ENCODE measurements around the gene ZNF334. TPM values are rescaled to one million over a fixed set of nuclear protein-coding genes. Genes with fewer than 3 reads are reported as not detected.

Gene ZNF334
- polyA plus RNA-seq, 1 experiment: 4.0 TPM

DNA sequence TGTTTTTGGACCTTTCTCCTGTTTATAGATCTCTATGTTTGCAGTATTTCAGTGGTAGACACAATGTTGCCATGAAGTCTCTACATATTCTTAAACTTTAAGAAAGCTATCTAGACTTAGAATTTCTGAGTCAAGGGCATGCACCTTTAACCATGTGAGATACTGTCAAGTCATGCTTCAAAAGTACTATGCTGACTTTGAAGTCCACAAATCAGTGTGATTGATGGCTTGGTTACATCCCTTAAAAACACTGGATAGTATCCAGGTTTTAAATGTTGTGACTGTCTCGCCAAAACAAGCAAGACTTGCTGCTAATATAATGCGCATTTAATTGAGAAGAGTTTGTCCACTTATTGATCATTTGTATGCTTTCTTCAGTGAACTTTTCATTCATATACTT is 30.5 kb downstream of the ZNF334 start:
- Histone ChIP-seq H3K4me3 (ENCODE audit: low read depth, low read length) (no peak overlapping the region), H3K27ac (ENCODE audit: low read depth, low read length) (no peak overlapping the region), H3K27me3 (ENCODE audit: control insufficient read depth, insufficient read depth, low read length) (peaks cover 6% of the 10 kb centered on the region), H3K9me3 (ENCODE audit: control insufficient read depth, insufficient read depth, low read length) (no peaks in the 10 kb centered on the region)
- TF ChIP-seq, protein P1, sequence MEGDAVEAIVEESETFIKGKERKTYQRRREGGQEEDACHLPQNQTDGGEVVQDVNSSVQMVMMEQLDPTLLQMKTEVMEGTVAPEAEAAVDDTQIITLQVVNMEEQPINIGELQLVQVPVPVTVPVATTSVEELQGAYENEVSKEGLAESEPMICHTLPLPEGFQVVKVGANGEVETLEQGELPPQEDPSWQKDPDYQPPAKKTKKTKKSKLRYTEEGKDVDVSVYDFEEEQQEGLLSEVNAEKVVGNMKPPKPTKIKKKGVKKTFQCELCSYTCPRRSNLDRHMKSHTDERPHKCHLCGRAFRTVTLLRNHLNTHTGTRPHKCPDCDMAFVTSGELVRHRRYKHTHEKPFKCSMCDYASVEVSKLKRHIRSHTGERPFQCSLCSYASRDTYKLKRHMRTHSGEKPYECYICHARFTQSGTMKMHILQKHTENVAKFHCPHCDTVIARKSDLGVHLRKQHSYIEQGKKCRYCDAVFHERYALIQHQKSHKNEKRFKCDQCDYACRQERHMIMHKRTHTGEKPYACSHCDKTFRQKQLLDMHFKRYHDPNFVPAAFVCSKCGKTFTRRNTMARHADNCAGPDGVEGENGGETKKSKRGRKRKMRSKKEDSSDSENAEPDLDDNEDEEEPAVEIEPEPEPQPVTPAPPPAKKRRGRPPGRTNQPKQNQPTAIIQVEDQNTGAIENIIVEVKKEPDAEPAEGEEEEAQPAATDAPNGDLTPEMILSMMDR (IDR thresholded peaks at IDR 0.05; ENCODE audit: low read depth, low read length): no peak
- DNase-seq (ENCODE audit: low read depth, low spot score): no peak
- CTCF ChIA-PET: no interaction called here
- POLR2A ChIA-PET: no interaction called here

DNA sequence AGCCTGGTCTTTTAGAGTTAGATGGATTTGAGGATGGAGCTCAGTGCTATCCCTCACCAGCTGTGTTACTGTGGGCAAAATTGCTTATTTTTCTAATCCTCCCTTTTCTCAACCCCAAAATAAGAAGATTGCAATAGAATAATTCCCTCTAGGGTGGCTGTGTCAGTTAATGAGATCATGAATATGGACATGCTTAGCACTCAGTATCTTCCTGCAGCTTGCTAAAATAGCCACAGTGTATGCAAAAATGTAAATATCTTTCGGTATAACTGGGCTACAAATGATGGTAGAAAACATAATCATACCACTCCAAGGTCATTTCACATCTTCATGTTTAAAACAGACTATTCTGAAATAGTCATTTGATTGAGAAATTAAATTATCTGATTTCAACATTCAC is 35.7 kb downstream of the ZNF334 start:
- Histone ChIP-seq H3K9me3 (ENCODE audit: control insufficient read depth, insufficient read depth, low read length) (no peaks in the 10 kb centered on the region), H3K27ac (ENCODE audit: low read depth, low read length) (no peak overlapping the region), H3K27me3 (ENCODE audit: control insufficient read depth, insufficient read depth, low read length) (no peaks in the 10 kb centered on the region), H3K4me3 (ENCODE audit: low read depth, low read length) (no peak overlapping the region)
- no peak for DNase-seq (ENCODE audit: low read depth, low spot score)
- TF ChIP-seq, protein P1 (IDR thresholded peaks at IDR 0.05; ENCODE audit: low read depth, low read length): no peak
- CTCF ChIA-PET: no interaction called here
- POLR2A ChIA-PET: no interaction called here

DNA sequence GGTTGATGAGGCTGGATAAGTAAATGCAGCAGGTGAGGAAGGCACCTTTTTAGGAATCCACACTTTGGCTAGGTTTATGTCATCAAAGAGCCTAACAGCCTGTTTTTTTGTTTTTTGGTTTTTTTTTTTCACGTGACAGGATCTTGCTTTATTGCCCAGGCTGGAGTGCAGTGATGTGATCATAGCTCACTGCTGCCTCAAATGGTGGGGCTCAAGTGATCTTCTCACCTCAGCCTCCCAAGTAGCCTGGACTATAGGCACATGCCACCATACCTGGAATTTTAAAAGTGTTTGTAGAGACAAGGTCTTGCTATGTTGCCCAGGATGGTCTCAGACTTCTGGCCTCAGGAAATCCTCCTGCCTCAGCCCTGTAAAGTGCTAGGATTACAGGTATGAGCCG is 36.1 kb downstream of the ZNF334 start:
- Histone ChIP-seq H3K27me3 (ENCODE audit: control insufficient read depth, insufficient read depth, low read length) (peaks cover 2% of the 10 kb centered on the region), H3K4me3 (ENCODE audit: low read depth, low read length) (no peak overlapping the region), H3K9me3 (ENCODE audit: control insufficient read depth, insufficient read depth, low read length) (no peaks in the 10 kb centered on the region), H3K27ac (ENCODE audit: low read depth, low read length) (no peak overlapping the region)
- DNase-seq (ENCODE audit: low read depth, low spot score): no peak
- TF ChIP-seq, protein P1 (IDR thresholded peaks at IDR 0.05; ENCODE audit: low read depth, low read length): no peak
- CTCF ChIA-PET: no interaction called here
- POLR2A ChIA-PET: no interaction called here

DNA sequence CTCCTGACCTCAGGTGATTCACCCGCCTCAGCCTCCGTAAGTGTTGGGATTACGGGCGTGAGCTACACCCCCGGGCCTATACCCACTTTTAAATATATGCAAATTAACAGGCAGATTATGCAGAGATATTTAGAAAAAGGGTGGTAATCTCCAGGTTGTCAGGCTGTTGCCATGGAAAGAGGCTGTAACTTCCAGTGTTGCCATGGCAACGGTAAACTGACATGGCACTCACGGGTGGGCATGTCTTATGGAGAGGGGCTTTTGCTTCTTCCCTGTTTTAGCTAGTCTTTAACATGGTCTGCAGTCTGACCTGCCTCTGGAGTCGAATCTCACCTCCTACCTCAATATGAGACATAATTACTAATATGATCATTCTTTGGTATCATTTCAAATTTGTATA is 44.9 kb downstream of the ZNF334 start:
- ChIA-PET POLR2A (no interaction called here), CTCF (no interaction called here)
- DNase-seq (ENCODE audit: low read depth, low spot score): no peak
- H3K4me3 ChIP-seq (ENCODE audit: low read depth, low read length): no peak overlapping the region
- H3K27me3 ChIP-seq (ENCODE audit: control insufficient read depth, insufficient read depth, low read length): peaks cover 2% of the 10 kb centered on the region
- H3K9me3 ChIP-seq (ENCODE audit: control insufficient read depth, insufficient read depth, low read length): no peaks in the 10 kb centered on the region
- no peak overlapping the region for H3K27ac ChIP-seq (ENCODE audit: low read depth, low read length)
- TF ChIP-seq, protein P1 (IDR thresholded peaks at IDR 0.05; ENCODE audit: low read depth, low read length): no peak

DNA sequence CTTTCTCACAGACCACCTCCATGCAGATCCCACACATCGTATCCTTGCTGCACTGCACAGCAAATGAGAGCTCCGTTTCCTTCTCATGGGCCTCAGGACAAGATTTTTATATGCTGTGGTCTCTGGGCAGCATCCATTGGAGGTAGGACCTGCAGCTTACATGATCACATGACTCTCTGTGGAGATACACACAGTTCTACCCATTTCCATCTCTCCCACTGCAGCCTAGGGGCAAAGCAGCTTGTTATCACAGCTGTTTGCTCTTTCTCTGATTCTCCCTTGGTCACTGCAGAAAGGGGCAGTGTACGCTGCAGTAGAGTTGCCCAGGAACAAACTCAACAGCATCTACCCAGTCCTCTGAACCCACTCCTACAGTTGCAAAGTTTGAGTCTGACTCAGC is 48.9 kb downstream of the ZNF334 start:
- Histone ChIP-seq H3K27ac (ENCODE audit: low read depth, low read length) (no peak overlapping the region), H3K4me3 (ENCODE audit: low read depth, low read length) (no peak overlapping the region), H3K9me3 (ENCODE audit: control insufficient read depth, insufficient read depth, low read length) (no peaks in the 10 kb centered on the region), H3K27me3 (ENCODE audit: control insufficient read depth, insufficient read depth, low read length) (peaks cover 4% of the 10 kb centered on the region)
- no peak for DNase-seq (ENCODE audit: low read depth, low spot score)
- ChIA-PET CTCF (no interaction called here), POLR2A (no interaction called here)
- TF ChIP-seq, protein P1 (IDR thresholded peaks at IDR 0.05; ENCODE audit: low read depth, low read length): no peak
